Measurements from ENCODE around the gene NAT9. TPM values are rescaled to one million over a fixed set of nuclear protein-coding genes. Genes with fewer than 3 reads are reported as not detected.
A peak's percentile ranks its signal among the peaks of the same experiment; 100 is the strongest.

NAT9 gene
- polyA plus RNA-seq, 4 donors, result 40.1 to 57.4 (median 44.6) TPM

- DNase-seq (ENCODE audit: low read depth in 4 of 4, low spot score in 3 of 4), result peak in 3 of 4 donors; percentile 71 to 87 (median 82)
Measured at GRCh38 chr17:74748529-74749278, 27.4 kb downstream of the NAT9 start, which contains the start of gene NHERF1. Gene NHERF1 (plus strand): TSS chr17:74748628. CDS start chr17:74748847, 219 bp downstream.

DNA sequence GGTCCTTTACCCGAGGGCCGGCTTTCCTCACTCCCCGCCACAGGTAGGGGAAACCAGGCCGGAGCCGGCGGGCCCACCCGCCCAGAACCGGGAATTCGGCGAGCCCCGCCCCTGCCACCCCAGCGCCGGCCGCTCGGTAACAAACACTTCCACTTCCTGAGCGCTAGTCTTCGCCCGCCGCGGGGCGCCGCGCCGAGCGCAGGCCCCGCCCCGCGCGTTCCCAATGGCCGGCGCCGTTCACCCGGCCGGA, 27.9 kb downstream of the NAT9 start:
- DNase-seq (ENCODE audit: low read depth in 4 of 4, low spot score in 3 of 4), result peak in 1 of 4 donors; percentile 81

- no peak for DNase-seq (ENCODE audit: low read depth in 4 of 4, low spot score in 3 of 4)
Measured at GRCh38 chr17:74746922-74747321, 29.2 kb downstream of the NAT9 start.

DNA sequence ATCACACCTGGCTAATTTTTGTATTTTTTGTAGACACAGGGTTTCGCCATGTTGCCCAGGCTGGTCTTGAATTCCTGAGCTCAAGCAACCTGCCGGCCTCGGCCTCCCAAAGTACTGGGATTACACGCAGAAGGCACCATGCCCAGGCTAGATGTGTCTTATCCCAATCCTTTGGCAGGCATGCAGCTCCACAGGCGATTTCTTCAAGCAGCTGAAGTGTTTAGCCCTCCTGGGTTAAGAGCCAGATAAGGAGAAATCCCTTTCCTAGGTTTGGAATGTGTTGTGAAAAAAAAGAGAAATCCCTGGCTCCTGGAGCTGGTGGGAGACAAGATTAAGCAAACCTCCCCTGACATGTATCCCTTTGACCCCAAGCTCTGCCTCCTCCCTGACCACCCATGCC, 29.8 kb downstream of the NAT9 start:
- DNase-seq (ENCODE audit: low read depth in 4 of 4, low spot score in 3 of 4), result no peak

DNA sequence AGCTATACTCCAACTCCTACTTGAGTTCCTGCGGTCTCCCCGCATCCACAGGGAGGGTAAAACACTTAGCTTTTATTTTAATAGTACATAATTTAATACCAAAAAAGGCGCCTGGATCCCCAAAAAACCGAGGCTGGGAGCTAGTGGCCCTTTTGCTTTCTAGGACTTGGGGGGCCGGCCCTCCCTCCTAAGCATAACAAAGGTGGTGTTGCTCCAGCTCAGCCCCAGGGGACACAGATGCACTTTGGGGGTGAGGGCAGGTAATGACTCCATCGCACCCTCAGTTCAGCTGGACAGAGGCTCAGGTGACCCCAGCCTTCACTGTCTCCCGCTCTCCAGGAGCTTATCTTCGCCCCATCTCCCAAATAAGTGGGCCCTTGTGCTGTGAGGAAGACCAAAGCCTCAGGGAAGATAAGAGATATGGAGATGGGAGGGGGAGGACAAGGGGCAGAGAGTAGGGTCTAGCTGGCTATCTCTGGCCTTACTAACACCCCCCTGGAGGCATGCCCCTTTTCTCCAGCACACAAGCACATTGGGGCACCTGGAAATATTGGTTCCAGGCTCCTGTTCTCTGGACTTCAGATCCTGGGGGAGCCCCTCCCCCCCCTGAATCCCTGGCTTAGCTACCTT, 30.5 kb downstream of the NAT9 start:
- DNase-seq (ENCODE audit: low read depth in 4 of 4, low spot score in 3 of 4), result no peak

- DNase-seq (ENCODE audit: low read depth in 4 of 4, low spot score in 3 of 4), result no peak
Measured at GRCh38 chr17:74744714-74745547, 31.2 kb downstream of the NAT9 start.

- DNase-seq (ENCODE audit: low read depth in 4 of 4, low spot score in 3 of 4), result no peak
Measured at GRCh38 chr17:74744349-74744713, 31.8 kb downstream of the NAT9 start.

- no peak for DNase-seq (ENCODE audit: low read depth in 4 of 4, low spot score in 3 of 4)
Measured at GRCh38 chr17:74743755-74744154, 32.4 kb downstream of the NAT9 start.

DNA sequence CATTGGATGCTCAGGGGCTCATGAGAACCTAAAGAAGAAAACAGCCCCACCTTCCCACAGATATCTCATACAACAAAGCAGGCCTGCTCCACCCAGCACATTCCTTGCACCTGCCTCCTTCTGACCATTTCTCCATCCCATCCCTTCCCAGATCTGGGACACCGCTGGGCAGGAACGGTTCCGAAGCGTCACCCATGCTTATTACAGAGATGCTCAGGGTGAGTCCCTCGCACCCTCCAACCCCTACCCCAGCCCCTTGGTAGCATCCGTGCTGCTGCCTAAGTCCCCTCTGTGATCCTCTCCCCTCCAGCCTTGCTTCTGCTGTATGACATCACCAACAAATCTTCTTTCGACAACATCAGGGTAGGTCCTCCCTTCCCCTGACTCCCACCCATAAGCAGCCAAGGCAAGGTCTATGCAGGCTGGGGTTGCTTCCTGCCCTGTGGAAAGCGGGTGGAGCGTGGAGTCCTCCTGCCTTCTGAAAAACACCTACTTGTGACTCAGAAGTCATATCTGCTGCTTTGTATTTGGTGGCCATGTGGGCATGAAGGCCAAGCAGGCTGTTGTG, 33.1 kb downstream of the NAT9 start:
- no peak for DNase-seq (ENCODE audit: low read depth in 4 of 4, low spot score in 3 of 4)

- no peak for DNase-seq (ENCODE audit: low read depth in 4 of 4, low spot score in 3 of 4)
Measured at GRCh38 chr17:74742153-74742515, 34.0 kb downstream of the NAT9 start.

GRCh38 chr17:74740641-74741387, 35.3 kb downstream of the NAT9 start:
- no peak for DNase-seq (ENCODE audit: low read depth in 4 of 4, low spot score in 3 of 4)

GRCh38 chr17:74740173-74740572, 36.0 kb downstream of the NAT9 start:
- DNase-seq (ENCODE audit: low read depth in 4 of 4, low spot score in 3 of 4), result no peak

GRCh38 chr17:74739227-74739831, 36.8 kb downstream of the NAT9 start:
- no peak for DNase-seq (ENCODE audit: low read depth in 4 of 4, low spot score in 3 of 4)

- no peak for DNase-seq (ENCODE audit: low read depth in 4 of 4, low spot score in 3 of 4)
Measured at GRCh38 chr17:74738051-74738996, 37.8 kb downstream of the NAT9 start.

- no peak for DNase-seq (ENCODE audit: low read depth in 4 of 4, low spot score in 3 of 4)
Measured at GRCh38 chr17:74737299-74738050, 38.7 kb downstream of the NAT9 start.

DNA sequence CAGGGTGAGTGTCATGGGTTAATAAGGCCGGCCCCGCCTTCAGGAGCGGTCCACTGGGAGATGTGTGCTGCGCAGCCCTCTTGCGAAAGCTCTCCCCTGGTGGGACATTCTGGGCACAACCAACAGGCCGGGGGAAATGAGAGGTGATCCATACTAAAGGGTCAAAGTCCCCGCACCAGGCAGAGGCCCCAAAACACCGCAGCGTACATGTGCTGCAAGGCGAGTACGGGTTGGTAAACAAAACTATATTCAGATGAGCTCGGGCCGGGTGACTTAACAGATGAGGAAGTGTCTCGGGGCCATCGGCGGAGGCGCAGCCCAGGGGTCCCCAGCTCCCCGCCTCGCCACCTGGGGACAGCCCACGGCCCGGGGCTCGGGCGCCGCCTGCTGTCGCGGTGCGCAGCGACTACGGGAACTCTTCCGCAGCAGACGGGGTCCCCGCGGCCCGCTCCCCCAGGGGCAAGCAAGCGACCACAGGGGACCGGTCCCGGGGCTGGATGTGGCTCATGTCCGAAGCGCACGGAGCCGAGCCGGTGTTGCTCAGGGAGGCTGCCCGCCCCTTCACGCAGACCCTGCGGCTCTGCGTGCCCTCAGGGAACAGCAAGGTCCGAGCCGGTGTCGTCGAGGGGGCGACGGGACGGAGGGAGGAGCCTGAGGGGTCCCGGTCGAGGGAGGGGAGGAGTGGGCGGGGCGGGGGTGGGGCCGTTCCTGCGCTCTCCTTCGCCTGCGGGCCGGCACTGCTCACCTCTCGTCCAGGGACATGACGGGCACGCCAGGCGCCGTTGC, 39.4 kb downstream of the NAT9 start, which contains the start of gene RAB37:
Gene RAB37 (plus strand): TSS at position 744 of the 786 bp plus-strand sequence. CDS start 17 bp downstream, at position 761.
- no peak for DNase-seq (ENCODE audit: low read depth in 4 of 4, low spot score in 3 of 4)

DNA sequence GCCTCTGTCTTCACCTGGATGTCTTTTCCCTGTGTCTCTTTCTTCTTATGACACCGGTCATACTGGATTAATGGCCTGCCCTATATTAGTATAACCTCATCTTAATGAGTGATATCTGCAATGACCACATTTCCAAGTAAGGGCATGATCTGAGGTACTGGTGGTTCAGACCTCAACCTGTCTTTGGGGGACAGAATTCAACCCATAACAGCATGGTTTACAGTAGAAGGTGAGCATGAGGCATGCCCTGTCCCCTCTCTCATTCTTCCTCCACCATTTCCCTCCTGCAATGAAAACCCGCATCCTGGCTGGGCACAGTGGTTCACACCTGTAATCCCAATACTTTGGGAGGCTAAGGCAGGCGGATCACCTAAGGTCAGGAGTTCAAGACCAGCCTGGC, 41.9 kb downstream of the NAT9 start:
- no peak for DNase-seq (ENCODE audit: low read depth in 4 of 4, low spot score in 3 of 4)
